Keratinocyte (primary cell): Measurements from ENCODE around the gene MAP3K5.

Experiments
- CTCF ChIP-seq, 3 experiments: IDR thresholded peaks in 1 of 3; conservative IDR thresholded peaks in 1 of 3; optimal IDR thresholded peaks in 1 of 3; 2 replicates in 2 of 3; 3 replicates in 1 of 3; pipeline versions ENCODE3 to v1.5.1; 2011; ENCODE audit warnings: low read length in 3 of 3, mild to moderate bottlenecking in 3 of 3, moderate library complexity in 2 of 3, control low read depth in 1 of 3, inconsistent platforms in 1 of 3; ENCODE audit not compliant: insufficient read depth in 2 of 3; ENCODE audit errors: extremely low read depth in 1 of 3
- EZH2 ChIP-seq: IDR thresholded peaks from one replicate; pipeline ENCODE4 v1.6.1; 2012; ENCODE audit warnings: inconsistent platforms, mild to moderate bottlenecking, low read length, moderate library complexity

- TF ChIP-seq CTCF (optimal IDR thresholded peaks at IDR 0.05 in 1 of 3, IDR thresholded peaks at IDR 0.05 in 1 of 3, conservative IDR thresholded peaks at IDR 0.05 in 1 of 3; ENCODE audit: extremely low read depth in 1 of 3, insufficient read depth in 2 of 3, low read length in 3 of 3) = no peak
- no peak for TF ChIP-seq EZH2
Measured at GRCh38 chr6:136809091-136809860, 17.0 kb upstream of the MAP3K5 start.
